ENCODE measurements around the gene NELFA. TPM values are rescaled to one million over a fixed set of nuclear protein-coding genes. Genes with fewer than 3 reads are reported as not detected.
A peak's percentile ranks its signal among the peaks of the same experiment; 100 is the strongest.
"Not testable (repeated sequence)": the region's sequence is repeated elsewhere in the genome, so short reads cannot be mapped to it uniquely, and the experiment has no call there.

Gene NELFA
- total and polyA plus RNA-seq, 8 donors: 5.8 to 82.9 (median 20.1) TPM

- H3K9me3 ChIP-seq: no peaks in the 10 kb centered on the region
- peaks cover 20 to 39% (median 32%) of the 10 kb centered on the region in 4 donors for H3K4me1 ChIP-seq
- WGBS, 5 donors: 92 to 97% (median 94%) methylated on average over 7 of the region's 7 CpGs
- TF ChIP-seq POLR2AphosphoS5 (IDR thresholded peaks at IDR 0.05): no peak
- no peak for DNase-seq
- H3K27me3 ChIP-seq: no peaks in the 10 kb centered on the region
- no peak overlapping the region for H3K4me3 ChIP-seq
- H3K27ac ChIP-seq: no peak overlapping the region
- intact Hi-C loops (cut with DNase I; ENCODE audit: low total_unique reads): no loop called here
- peaks cover 12 to 38% (median 36%) of the 10 kb centered on the region in 4 donors for H3K36me3 ChIP-seq
Observed at GRCh38 chr4:2006367-2006766, 2.4 kb downstream of the NELFA start.

- Histone ChIP-seq H3K36me3 (peaks cover 12 to 38% (median 37%) of the 10 kb centered on the region in 4 donors), H3K4me1 (peaks cover 12 to 28% (median 20%) of the 10 kb centered on the region in 4 donors)
- H3K4me3 ChIP-seq; H3K27ac ChIP-seq; DNase-seq; H3K27me3 ChIP-seq; H3K9me3 ChIP-seq; intact Hi-C loops (cut with DNase I; ENCODE audit: low total_unique reads): not testable (repeated sequence)
- WGBS, 5 donors: 94 to 97% (median 96%) methylated on average over 2 of the region's 2 CpGs
Observed at GRCh38 chr4:2003361-2003760, 5.4 kb downstream of the NELFA start.

DNA sequence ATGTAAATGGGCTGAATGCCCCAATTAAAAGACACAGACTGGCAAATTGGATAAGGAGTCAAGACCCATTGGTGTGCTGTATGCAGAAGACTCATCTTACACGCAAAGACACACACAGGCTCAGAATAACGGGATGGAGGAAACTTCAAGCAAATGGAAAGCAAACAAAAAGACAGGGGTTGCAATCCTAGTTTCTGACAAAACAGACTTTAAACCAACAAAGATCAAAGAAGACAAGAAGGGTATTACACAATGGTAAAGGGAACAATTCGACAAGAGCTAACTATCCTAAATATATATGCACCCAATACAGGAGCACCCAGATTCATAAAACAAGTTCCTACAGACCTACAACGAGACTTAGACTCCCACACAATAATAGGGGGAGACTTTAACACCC, 9.5 kb downstream of the NELFA start:
- H3K27ac ChIP-seq; intact Hi-C loops (cut with DNase I; ENCODE audit: low total_unique reads); H3K4me3 ChIP-seq; DNase-seq; H3K4me1 ChIP-seq; H3K27me3 ChIP-seq: not testable (repeated sequence)
- 91 to 98% (median 96%) methylated on average over 4 of the region's 4 CpGs for WGBS, 5 donors
- Histone ChIP-seq H3K36me3 (peaks cover 7 to 31% (median 23%) of the 10 kb centered on the region in 4 donors), H3K9me3 (peaks cover 0 to 13% (median 0%) of the 10 kb centered on the region in 4 donors)

DNA sequence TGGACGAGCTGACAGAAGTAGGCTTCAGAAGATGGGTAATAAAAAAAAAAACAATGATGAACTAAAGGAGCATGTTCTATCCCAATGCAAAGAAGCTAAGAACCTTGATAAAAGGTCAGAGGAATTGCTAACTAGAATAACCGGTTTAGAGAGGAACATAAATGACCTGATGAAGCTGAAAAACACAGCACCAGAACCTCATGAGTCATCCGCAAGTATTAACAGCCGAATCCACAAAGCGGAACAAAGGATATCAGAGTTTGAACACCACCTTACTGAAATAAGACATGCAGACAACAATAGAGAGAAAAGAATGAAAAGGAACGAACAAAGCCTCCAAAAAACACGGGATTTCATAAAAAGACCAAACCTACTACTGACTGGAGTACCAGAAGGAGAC, 10.5 kb downstream of the NELFA start:
- peaks cover 0 to 13% (median 0%) of the 10 kb centered on the region in 4 donors for H3K9me3 ChIP-seq
- intact Hi-C loops (cut with DNase I; ENCODE audit: low total_unique reads): no loop called here
- peak in 1 of 2 donors; percentile 61 for DNase-seq
- WGBS, 5 donors: 63 to 86% (median 78%) methylated on average over 7 of the region's 7 CpGs
- peaks cover 0 to 21% (median 13%) of the 10 kb centered on the region in 4 donors for H3K36me3 ChIP-seq
- no peaks in the 10 kb centered on the region for H3K27me3 ChIP-seq
- H3K27ac ChIP-seq: peak overlapping the region in 2 of 5 donors; percentile 9 to 25
- TF ChIP-seq POLR2AphosphoS5 (IDR thresholded peaks at IDR 0.05) (no peak), EP300 (IDR thresholded peaks at IDR 0.05) (no peak), POLR2A (IDR thresholded peaks at IDR 0.05) (no peak)
- TF ChIP-seq, protein P1, sequence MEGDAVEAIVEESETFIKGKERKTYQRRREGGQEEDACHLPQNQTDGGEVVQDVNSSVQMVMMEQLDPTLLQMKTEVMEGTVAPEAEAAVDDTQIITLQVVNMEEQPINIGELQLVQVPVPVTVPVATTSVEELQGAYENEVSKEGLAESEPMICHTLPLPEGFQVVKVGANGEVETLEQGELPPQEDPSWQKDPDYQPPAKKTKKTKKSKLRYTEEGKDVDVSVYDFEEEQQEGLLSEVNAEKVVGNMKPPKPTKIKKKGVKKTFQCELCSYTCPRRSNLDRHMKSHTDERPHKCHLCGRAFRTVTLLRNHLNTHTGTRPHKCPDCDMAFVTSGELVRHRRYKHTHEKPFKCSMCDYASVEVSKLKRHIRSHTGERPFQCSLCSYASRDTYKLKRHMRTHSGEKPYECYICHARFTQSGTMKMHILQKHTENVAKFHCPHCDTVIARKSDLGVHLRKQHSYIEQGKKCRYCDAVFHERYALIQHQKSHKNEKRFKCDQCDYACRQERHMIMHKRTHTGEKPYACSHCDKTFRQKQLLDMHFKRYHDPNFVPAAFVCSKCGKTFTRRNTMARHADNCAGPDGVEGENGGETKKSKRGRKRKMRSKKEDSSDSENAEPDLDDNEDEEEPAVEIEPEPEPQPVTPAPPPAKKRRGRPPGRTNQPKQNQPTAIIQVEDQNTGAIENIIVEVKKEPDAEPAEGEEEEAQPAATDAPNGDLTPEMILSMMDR (IDR thresholded peaks at IDR 0.05): no peak
- no peak overlapping the region for H3K4me3 ChIP-seq
- H3K4me1 ChIP-seq: peaks cover 0 to 4% (median 2%) of the 10 kb centered on the region in 4 donors

GRCh38 chr4:1997712-1998111, 11.1 kb downstream of the NELFA start:
- DNase-seq: no peak
- H3K36me3 ChIP-seq: peaks cover 0 to 17% (median 9%) of the 10 kb centered on the region in 4 donors
- WGBS, 5 donors: 90 to 100% (median 93%) methylated on average over 4 of the region's 4 CpGs
- H3K9me3 ChIP-seq: peaks cover 0 to 13% (median 0%) of the 10 kb centered on the region in 4 donors
- H3K27ac ChIP-seq: no peak overlapping the region
- peaks cover 1 to 9% (median 3%) of the 10 kb centered on the region in 4 donors for H3K4me1 ChIP-seq
- intact Hi-C loops (cut with DNase I; ENCODE audit: low total_unique reads): no loop called here
- no peak overlapping the region for H3K4me3 ChIP-seq
- TF ChIP-seq EP300 (IDR thresholded peaks at IDR 0.05): no peak
- TF ChIP-seq, protein P1 (IDR thresholded peaks at IDR 0.05): no peak
- no peak for TF ChIP-seq POLR2AphosphoS5 (IDR thresholded peaks at IDR 0.05)
- TF ChIP-seq POLR2A (IDR thresholded peaks at IDR 0.05): no peak
- no peaks in the 10 kb centered on the region for H3K27me3 ChIP-seq

- 74 to 89% (median 84%) methylated on average over 3 of the region's 3 CpGs for WGBS, 5 donors
- Histone ChIP-seq H3K4me1 (peaks cover 4 to 15% (median 8%) of the 10 kb centered on the region in 4 donors), H3K9me3 (peaks cover 0 to 13% (median 0%) of the 10 kb centered on the region in 4 donors), H3K36me3 (peaks cover 0 to 17% (median 9%) of the 10 kb centered on the region in 4 donors), H3K4me3 (no peak overlapping the region), H3K27ac (no peak overlapping the region), H3K27me3 (no peaks in the 10 kb centered on the region)
- no peak for DNase-seq
- intact Hi-C loops (cut with DNase I; ENCODE audit: low total_unique reads): no loop called here
- TF ChIP-seq, protein P1 (IDR thresholded peaks at IDR 0.05): no peak
- TF ChIP-seq EP300 (IDR thresholded peaks at IDR 0.05) (no peak), POLR2AphosphoS5 (IDR thresholded peaks at IDR 0.05) (no peak), POLR2A (IDR thresholded peaks at IDR 0.05) (no peak)
Observed at GRCh38 chr4:1996866-1997611, 11.7 kb downstream of the NELFA start.
